Body of pancreas (tissue), 4 donors: ENCODE measurements around the gene APCDD1. TPM values are rescaled to one million over a fixed set of nuclear protein-coding genes. Genes with fewer than 3 reads are reported as not detected.
"Not testable (repeated sequence)": the region's sequence is repeated elsewhere in the genome, so short reads cannot be mapped to it uniquely, and the experiment has no call there.

Experiments used
- ATAC-seq: fragments of 150-250 bp; one replicate; pipeline ENCODE4 v1.9.1; 2016
- DNase-seq, 4 donors: peaks; one replicate each; pipeline ENCODE4 v3.0.0-alpha.2; 2019
- H3K27ac ChIP-seq, 4 donors: fragments of 200-600 bp; sonication (generic); 1 replicate in 3 of 4; 2 replicates in 1 of 4; pipeline versions ENCODE4 v1.5.1 to v1.6.1; 2016 to 2019; ENCODE audit warnings: mild to moderate bottlenecking in 1 of 4, mixed read lengths in 1 of 4, moderate library complexity in 1 of 4
- H3K27me3 ChIP-seq, 2 donors: fragments of 200-600 bp; sonication (generic); one replicate each; pipeline ENCODE4 v1.6.0; 2016; ENCODE audit warnings: mild to moderate bottlenecking in 1 of 2
- H3K36me3 ChIP-seq, 2 donors: fragments of 200-600 bp; sonication (generic); replicated peaks in 1 of 2; 2 replicates each; pipeline ENCODE4 v1.5.1; 2016; ENCODE audit warnings: low read depth in 2 of 2; ENCODE audit not compliant: insufficient read depth in 1 of 2
- H3K4me1 ChIP-seq: fragments of 200-600 bp; sonication (generic); one replicate; pipeline ENCODE4 v1.6.0; 2016
- H3K4me3 ChIP-seq, 2 donors: fragments of 200-600 bp; sonication (generic); 1 replicate in 1 of 2; 2 replicates in 1 of 2; pipeline ENCODE4 v1.5.1; 2016 to 2019
- H3K9me3 ChIP-seq, 3 donors: fragments of 200-600 bp; sonication (generic); 1 replicate in 2 of 3; 2 replicates in 1 of 3; pipeline ENCODE4 v1.5.1; 2016
- POLR2A ChIP-seq, 3 donors: fragments of 450-650 bp; IDR thresholded peaks; one replicate each; pipeline ENCODE4 v1.6.1; 2016; ENCODE audit warnings: antibody characterized with exemption in 3 of 3, mild to moderate bottlenecking in 2 of 3
- WGBS, 2 donors: methylation state at CpG; one replicate each; pipeline ENCODE4 v1.1.5; 2017; 5-methylcytosine and 5-hydroxymethylcytosine counted together
- intact Hi-C: fragments of 100-400 bp; cut with DNase I; formaldehyde crosslinking; loops from one replicate; pipeline ENCODE4 v1.15.1; 2023
- total RNA-seq, 2 donors: library from RNA; depleted of rRNA; stranded (reverse); fragments of >200 nt; gene quantifications; one replicate each; pipeline ENCODE4 v1.1.0, GENCODE V29; 2016
- TF ChIP-seq, protein P1 (sequence below), 7 experiments: fragments of 450-650 bp in 4 of 7; fragments of 200-600 bp in 3 of 7; sonication (generic) in 3 of 7; IDR thresholded peaks; one replicate each; pipeline ENCODE4 v1.5.1; 2016 to 2019; ENCODE audit warnings: antibody characterized with exemption in 7 of 7

APCDD1 gene
- total RNA-seq, 2 donors from 2014 or later: 8.6 to 31.3 TPM

GRCh38 chr18:10462597-10462996, 8.2 kb downstream of the APCDD1 start:
- H3K27me3 ChIP-seq: no peaks in the 10 kb centered on the region
- H3K9me3 ChIP-seq: no peaks in the 10 kb centered on the region
- H3K4me3 ChIP-seq: no peak overlapping the region
- whole genome bisulfite sequencing, 2 donors: 65 to 77% methylated on average over 2 of the region's 2 CpGs
- no peaks in the 10 kb centered on the region for H3K4me1 ChIP-seq
- H3K36me3 ChIP-seq: no peaks in the 10 kb centered on the region
- TF ChIP-seq, protein P1, sequence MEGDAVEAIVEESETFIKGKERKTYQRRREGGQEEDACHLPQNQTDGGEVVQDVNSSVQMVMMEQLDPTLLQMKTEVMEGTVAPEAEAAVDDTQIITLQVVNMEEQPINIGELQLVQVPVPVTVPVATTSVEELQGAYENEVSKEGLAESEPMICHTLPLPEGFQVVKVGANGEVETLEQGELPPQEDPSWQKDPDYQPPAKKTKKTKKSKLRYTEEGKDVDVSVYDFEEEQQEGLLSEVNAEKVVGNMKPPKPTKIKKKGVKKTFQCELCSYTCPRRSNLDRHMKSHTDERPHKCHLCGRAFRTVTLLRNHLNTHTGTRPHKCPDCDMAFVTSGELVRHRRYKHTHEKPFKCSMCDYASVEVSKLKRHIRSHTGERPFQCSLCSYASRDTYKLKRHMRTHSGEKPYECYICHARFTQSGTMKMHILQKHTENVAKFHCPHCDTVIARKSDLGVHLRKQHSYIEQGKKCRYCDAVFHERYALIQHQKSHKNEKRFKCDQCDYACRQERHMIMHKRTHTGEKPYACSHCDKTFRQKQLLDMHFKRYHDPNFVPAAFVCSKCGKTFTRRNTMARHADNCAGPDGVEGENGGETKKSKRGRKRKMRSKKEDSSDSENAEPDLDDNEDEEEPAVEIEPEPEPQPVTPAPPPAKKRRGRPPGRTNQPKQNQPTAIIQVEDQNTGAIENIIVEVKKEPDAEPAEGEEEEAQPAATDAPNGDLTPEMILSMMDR (IDR thresholded peaks at IDR 0.05): no peak
- TF ChIP-seq POLR2A (IDR thresholded peaks at IDR 0.05): no peak
- ATAC-seq: no peak
- intact Hi-C loops: no loop called here
- DNase-seq: no peak
- no peak overlapping the region for H3K27ac ChIP-seq

DNA sequence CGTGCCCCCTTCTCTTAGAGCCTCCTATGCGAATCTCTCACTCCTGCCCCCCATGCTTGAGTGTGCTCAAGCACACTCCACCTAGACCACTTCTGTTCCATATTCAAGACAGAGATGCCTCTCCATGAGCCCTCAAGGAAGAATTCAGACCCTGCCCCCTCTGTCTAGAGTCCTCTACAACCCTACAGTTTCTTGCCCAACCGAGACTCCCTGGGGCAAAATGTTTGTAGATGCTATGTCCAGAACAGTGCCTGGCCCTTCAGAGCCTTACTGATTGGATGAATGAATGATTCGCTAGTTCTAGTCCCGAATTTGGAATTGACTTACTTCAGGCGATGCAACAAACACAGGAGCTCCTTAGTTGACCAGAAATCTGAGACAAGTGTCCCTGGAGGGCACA, 8.7 kb downstream of the APCDD1 start:
- H3K9me3 ChIP-seq: no peaks in the 10 kb centered on the region
- no peak overlapping the region for H3K4me3 ChIP-seq
- no peak for TF ChIP-seq POLR2A (IDR thresholded peaks at IDR 0.05)
- TF ChIP-seq, protein P1 (IDR thresholded peaks at IDR 0.05): no peak
- 86 to 88% methylated on average over 6 of the region's 6 CpGs for WGBS, 2 donors
- H3K4me1 ChIP-seq: no peaks in the 10 kb centered on the region
- intact Hi-C loops: no loop called here
- no peaks in the 10 kb centered on the region for H3K36me3 ChIP-seq
- H3K27me3 ChIP-seq: no peaks in the 10 kb centered on the region
- H3K27ac ChIP-seq: no peak overlapping the region
- DNase-seq (no peak), ATAC-seq (no peak)

DNA sequence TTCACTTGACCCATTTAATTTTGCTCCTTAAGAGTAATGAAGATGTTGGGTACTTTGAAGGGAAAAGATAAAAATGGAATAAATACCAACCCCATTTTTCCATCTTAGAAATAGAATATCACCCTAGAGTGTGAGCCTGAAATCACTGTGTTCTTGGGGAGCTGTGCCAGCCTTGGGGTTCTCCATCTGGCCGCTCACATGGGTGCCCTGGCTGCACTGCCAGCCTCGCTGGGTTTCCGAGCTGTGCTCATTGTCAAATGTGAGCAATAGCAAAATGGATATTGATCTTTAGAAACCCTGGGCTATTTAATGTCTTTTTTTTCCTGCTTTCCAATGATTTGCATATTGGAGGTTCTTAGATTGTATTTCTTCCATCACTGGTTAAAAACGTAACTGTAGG, 9.3 kb downstream of the APCDD1 start:
- Histone ChIP-seq H3K9me3 (no peaks in the 10 kb centered on the region), H3K36me3 (no peaks in the 10 kb centered on the region), H3K4me3 (no peak overlapping the region), H3K4me1 (no peaks in the 10 kb centered on the region), H3K27me3 (no peaks in the 10 kb centered on the region), H3K27ac (no peak overlapping the region)
- WGBS, 2 donors: 87 to 88% methylated on average over 4 of the region's 4 CpGs
- intact Hi-C loops: no loop called here
- TF ChIP-seq POLR2A (IDR thresholded peaks at IDR 0.05): no peak
- TF ChIP-seq, protein P1 (IDR thresholded peaks at IDR 0.05): no peak
- ATAC-seq (no peak), DNase-seq (no peak)

GRCh38 chr18:10464161-10464648, 9.8 kb downstream of the APCDD1 start:
- H3K27ac ChIP-seq, H3K4me1 ChIP-seq, ATAC-seq, H3K4me3 ChIP-seq, H3K36me3 ChIP-seq, intact Hi-C loops, H3K27me3 ChIP-seq, DNase-seq, H3K9me3 ChIP-seq: not testable (repeated sequence)
- 93 to 97% methylated on average over 2 of the region's 2 CpGs for WGBS, 2 donors

GRCh38 chr18:10465174-10465939, 10.9 kb downstream of the APCDD1 start:
- intact Hi-C loops: no loop called here
- 72 to 75% methylated on average over 9 of the region's 9 CpGs for WGBS, 2 donors

GRCh38 chr18:10470429-10470828, 16.0 kb downstream of the APCDD1 start:
- intact Hi-C loops: no loop called here
- Histone ChIP-seq H3K9me3 (no peaks in the 10 kb centered on the region), H3K4me3 (no peak overlapping the region), H3K4me1 (no peaks in the 10 kb centered on the region), H3K27me3 (no peaks in the 10 kb centered on the region), H3K36me3 (no peaks in the 10 kb centered on the region), H3K27ac (no peak overlapping the region)
- TF ChIP-seq, protein P1 (IDR thresholded peaks at IDR 0.05): no peak
- no peak for TF ChIP-seq POLR2A (IDR thresholded peaks at IDR 0.05)
- WGBS, 2 donors: 85 to 91% methylated on average over 7 of the region's 7 CpGs
- no peak for DNase-seq
- ATAC-seq: no peak

More at GRCh38 chr18:10465174-10465939, 10.9 kb downstream of the APCDD1 start:
- Histone ChIP-seq H3K4me3 (no peak overlapping the region), H3K27me3 (no peaks in the 10 kb centered on the region), H3K9me3 (no peaks in the 10 kb centered on the region), H3K36me3 (no peaks in the 10 kb centered on the region), H3K27ac (no peak overlapping the region), H3K4me1 (no peaks in the 10 kb centered on the region)
- ATAC-seq (no peak), DNase-seq (no peak)
- TF ChIP-seq POLR2A (IDR thresholded peaks at IDR 0.05): no peak
